ENCODE measurements around the gene MAP1B. TPM values are rescaled to one million over a fixed set of nuclear protein-coding genes. Genes with fewer than 3 reads are reported as not detected.
A peak's percentile ranks its signal among the peaks of the same experiment; 100 is the strongest.

MAP1B gene
- total and polyA plus RNA-seq, 9 of the 15 experiments (the other 6 are each of a cell fraction or from before 2014, with no cell fraction given) = 5.2 to 66.1 (median 17.3) TPM

- TF ChIP-seq, protein P1, sequence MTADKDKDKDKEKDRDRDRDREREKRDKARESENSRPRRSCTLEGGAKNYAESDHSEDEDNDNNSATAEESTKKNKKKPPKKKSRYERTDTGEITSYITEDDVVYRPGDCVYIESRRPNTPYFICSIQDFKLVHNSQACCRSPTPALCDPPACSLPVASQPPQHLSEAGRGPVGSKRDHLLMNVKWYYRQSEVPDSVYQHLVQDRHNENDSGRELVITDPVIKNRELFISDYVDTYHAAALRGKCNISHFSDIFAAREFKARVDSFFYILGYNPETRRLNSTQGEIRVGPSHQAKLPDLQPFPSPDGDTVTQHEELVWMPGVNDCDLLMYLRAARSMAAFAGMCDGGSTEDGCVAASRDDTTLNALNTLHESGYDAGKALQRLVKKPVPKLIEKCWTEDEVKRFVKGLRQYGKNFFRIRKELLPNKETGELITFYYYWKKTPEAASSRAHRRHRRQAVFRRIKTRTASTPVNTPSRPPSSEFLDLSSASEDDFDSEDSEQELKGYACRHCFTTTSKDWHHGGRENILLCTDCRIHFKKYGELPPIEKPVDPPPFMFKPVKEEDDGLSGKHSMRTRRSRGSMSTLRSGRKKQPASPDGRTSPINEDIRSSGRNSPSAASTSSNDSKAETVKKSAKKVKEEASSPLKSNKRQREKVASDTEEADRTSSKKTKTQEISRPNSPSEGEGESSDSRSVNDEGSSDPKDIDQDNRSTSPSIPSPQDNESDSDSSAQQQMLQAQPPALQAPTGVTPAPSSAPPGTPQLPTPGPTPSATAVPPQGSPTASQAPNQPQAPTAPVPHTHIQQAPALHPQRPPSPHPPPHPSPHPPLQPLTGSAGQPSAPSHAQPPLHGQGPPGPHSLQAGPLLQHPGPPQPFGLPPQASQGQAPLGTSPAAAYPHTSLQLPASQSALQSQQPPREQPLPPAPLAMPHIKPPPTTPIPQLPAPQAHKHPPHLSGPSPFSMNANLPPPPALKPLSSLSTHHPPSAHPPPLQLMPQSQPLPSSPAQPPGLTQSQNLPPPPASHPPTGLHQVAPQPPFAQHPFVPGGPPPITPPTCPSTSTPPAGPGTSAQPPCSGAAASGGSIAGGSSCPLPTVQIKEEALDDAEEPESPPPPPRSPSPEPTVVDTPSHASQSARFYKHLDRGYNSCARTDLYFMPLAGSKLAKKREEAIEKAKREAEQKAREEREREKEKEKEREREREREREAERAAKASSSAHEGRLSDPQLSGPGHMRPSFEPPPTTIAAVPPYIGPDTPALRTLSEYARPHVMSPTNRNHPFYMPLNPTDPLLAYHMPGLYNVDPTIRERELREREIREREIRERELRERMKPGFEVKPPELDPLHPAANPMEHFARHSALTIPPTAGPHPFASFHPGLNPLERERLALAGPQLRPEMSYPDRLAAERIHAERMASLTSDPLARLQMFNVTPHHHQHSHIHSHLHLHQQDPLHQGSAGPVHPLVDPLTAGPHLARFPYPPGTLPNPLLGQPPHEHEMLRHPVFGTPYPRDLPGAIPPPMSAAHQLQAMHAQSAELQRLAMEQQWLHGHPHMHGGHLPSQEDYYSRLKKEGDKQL (CRISPR knock-in tag; IDR thresholded peaks at IDR 0.05; ENCODE audit: borderline replicate concordance) = no peak
- TF ChIP-seq CBFA2T2 (conservative IDR thresholded peaks at IDR 0.05) (peak; percentile 97), MED1 (CRISPR knock-in tag; IDR thresholded peaks at IDR 0.05; ENCODE audit: borderline replicate concordance) (no peak), NR4A1 (CRISPR knock-in tag; IDR thresholded peaks at IDR 0.05) (no peak), NR4A1 (tag; IDR thresholded peaks at IDR 0.05) (no peak; the same call in 1 of the 2 replicates), NCOA1 (IDR thresholded peaks at IDR 0.05; ENCODE audit: low read depth) (peak; percentile 68; the same call in 1 of the 2 replicates), ZSCAN29 (IDR thresholded peaks at IDR 0.05) (no peak), POLR2A (conservative IDR thresholded peaks at IDR 0.05) (no peak), ZC3H11A (IDR thresholded peaks at IDR 0.05; ENCODE audit: low read depth, low read length) (no peak), ZNF766 (CRISPR knock-in tag; conservative IDR thresholded peaks at IDR 0.05) (0 out of 2 replicates have a peak, but pooled peaks have one; percentile 21), NEUROD1 (IDR thresholded peaks at IDR 0.05; ENCODE audit: borderline replicate concordance, low read depth, low read length, partially characterized antibody) (no peak), DDX20 (tag; IDR thresholded peaks at IDR 0.05; ENCODE audit: low read depth) (no peak), ZKSCAN1 (IDR thresholded peaks at IDR 0.05; ENCODE audit: low read depth, low read length) (no peak), RBFOX2 (IDR thresholded peaks at IDR 0.05; ENCODE audit: low read depth, low read length) (no peak), ZMIZ1 (IDR thresholded peaks at IDR 0.05; ENCODE audit: low read depth in 2 of 2, low read length in 2 of 2) (peak in 1 of 2 experiments; percentile 83; a peak in 2 of 4 replicates), LEF1 (IDR thresholded peaks at IDR 0.05) (0 out of 2 replicates have a peak, but pooled peaks have one; percentile 54), HMGN3 (IDR thresholded peaks at IDR 0.05; ENCODE audit: borderline replicate concordance, extremely low read depth, insufficient read length, low read depth, low read length) (peak; percentile 47)
- TF ChIP-seq, protein P2, sequence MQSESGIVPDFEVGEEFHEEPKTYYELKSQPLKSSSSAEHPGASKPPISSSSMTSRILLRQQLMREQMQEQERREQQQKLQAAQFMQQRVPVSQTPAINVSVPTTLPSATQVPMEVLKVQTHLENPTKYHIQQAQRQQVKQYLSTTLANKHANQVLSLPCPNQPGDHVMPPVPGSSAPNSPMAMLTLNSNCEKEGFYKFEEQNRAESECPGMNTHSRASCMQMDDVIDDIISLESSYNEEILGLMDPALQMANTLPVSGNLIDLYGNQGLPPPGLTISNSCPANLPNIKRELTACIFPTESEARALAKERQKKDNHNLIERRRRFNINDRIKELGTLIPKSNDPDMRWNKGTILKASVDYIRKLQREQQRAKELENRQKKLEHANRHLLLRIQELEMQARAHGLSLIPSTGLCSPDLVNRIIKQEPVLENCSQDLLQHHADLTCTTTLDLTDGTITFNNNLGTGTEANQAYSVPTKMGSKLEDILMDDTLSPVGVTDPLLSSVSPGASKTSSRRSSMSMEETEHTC (IDR thresholded peaks at IDR 0.05) = no peak
These were observed 59.0 kb downstream of the MAP1B start (continued) for GRCh38 chr5:72166070-72166979.

Data from K562 (cell line).